ENCODE measurements around the gene NTRK3.

NTRK3 gene

DNA sequence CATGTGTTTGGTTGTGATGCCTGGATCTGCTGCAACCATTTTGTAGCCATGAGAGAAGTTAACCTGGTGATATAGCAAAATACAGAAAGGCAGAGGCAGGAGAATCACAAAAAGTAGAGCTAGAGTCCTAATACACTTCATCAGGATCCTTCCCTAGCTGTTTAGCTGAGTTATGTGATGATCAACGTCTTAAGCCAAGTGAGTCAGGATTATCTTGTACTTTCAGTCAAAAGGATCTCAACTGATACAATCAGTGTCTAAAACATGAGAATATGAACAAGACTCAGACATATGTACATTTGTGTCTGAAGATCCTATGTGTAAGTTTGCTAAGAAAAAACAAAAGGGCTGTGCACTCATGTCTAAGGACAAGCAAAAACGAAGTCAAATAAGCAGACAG is 236.9 kb downstream of the NTRK3 start:
- DNase-seq (ENCODE audit: low spot score): no peak
- Histone ChIP-seq H3K36me3 (ENCODE audit: low read depth) (no peaks in the 10 kb centered on the region), H3K27ac (ENCODE audit: poor library complexity, severe bottlenecking) (no peak overlapping the region), H3K9me3 (ENCODE audit: severe bottlenecking) (no peaks in the 10 kb centered on the region), H3K4me3 (ENCODE audit: severe bottlenecking) (no peak overlapping the region), H3K27me3 (ENCODE audit: insufficient read depth, poor library complexity, severe bottlenecking) (peaks cover 1% of the 10 kb centered on the region), H3K4me1 (ENCODE audit: insufficient read depth, poor library complexity, severe bottlenecking) (no peaks in the 10 kb centered on the region)
- TF ChIP-seq, protein P1, sequence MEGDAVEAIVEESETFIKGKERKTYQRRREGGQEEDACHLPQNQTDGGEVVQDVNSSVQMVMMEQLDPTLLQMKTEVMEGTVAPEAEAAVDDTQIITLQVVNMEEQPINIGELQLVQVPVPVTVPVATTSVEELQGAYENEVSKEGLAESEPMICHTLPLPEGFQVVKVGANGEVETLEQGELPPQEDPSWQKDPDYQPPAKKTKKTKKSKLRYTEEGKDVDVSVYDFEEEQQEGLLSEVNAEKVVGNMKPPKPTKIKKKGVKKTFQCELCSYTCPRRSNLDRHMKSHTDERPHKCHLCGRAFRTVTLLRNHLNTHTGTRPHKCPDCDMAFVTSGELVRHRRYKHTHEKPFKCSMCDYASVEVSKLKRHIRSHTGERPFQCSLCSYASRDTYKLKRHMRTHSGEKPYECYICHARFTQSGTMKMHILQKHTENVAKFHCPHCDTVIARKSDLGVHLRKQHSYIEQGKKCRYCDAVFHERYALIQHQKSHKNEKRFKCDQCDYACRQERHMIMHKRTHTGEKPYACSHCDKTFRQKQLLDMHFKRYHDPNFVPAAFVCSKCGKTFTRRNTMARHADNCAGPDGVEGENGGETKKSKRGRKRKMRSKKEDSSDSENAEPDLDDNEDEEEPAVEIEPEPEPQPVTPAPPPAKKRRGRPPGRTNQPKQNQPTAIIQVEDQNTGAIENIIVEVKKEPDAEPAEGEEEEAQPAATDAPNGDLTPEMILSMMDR (IDR thresholded peaks at IDR 0.05; ENCODE audit: poor library complexity, severe bottlenecking): no peak
- no peak for ATAC-seq (ENCODE audit: low read depth)

DNA sequence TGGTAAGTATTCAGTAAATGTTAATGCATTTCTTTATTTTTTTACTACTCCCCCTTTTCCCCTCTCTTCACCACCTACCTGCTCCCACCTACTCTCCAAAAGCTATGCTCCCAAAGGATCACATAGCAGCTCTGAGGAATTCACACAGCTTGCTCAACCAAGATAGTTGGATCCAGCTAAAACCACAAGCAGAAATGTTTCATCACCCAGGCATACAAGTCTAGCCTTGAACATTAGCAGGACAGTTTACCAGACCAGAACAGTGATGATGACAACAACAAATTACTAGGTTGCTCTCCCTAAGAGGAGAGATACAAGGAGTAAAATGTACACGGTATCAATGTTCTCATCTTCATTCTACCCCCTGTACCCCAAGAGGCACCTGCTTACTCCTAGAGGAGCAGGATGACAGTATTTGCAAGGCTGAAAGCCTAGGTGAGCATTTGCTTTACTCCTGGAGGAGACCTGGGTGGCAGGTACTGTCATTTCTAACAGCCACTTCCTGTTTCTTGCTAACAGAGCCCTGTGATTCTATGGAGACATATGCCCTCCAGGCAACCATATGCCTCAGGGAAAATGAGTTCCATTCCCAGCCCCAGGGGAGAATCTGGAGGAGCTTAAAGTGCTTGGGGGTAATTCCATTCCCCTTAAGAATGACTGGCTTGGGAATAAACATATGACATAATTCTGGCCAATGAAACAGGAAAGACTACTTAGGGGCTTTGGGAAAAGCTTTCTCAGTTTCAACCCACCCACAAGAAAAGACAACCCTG is 237.5 kb downstream of the NTRK3 start:
- Histone ChIP-seq H3K4me1 (ENCODE audit: insufficient read depth, poor library complexity, severe bottlenecking) (no peaks in the 10 kb centered on the region), H3K27me3 (ENCODE audit: insufficient read depth, poor library complexity, severe bottlenecking) (peaks cover 5% of the 10 kb centered on the region), H3K27ac (ENCODE audit: poor library complexity, severe bottlenecking) (no peak overlapping the region), H3K36me3 (ENCODE audit: low read depth) (no peaks in the 10 kb centered on the region), H3K4me3 (ENCODE audit: severe bottlenecking) (no peak overlapping the region), H3K9me3 (ENCODE audit: severe bottlenecking) (no peaks in the 10 kb centered on the region)
- no peak for DNase-seq (ENCODE audit: low spot score)
- peak; percentile 30; the same call in 1 of the 3 replicates for ATAC-seq (ENCODE audit: low read depth)
- TF ChIP-seq, protein P1 (IDR thresholded peaks at IDR 0.05; ENCODE audit: poor library complexity, severe bottlenecking): no peak

DNA sequence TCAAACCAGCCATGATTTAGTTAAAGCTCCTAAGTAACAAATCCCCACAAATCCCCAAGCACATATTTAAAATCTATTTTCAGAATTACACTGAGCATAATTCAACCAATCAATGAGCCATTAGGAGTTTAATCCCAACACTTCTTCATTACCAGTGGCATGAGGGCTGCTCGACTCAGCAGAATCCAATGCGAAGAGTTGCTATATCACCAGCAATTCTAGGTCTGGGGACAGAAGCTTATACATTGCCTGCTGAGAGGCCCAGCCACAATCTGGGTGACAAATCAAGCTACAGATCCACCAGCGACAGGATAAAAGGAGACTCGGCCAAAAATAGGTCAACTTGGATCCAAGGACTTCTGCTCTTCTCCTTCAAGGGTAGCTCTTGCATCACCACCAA is 238.8 kb downstream of the NTRK3 start:
- TF ChIP-seq, protein P1 (IDR thresholded peaks at IDR 0.05; ENCODE audit: poor library complexity, severe bottlenecking): no peak
- DNase-seq (ENCODE audit: low spot score) (no peak), ATAC-seq (ENCODE audit: low read depth) (no peak)
- Histone ChIP-seq H3K27ac (ENCODE audit: poor library complexity, severe bottlenecking) (no peak overlapping the region), H3K4me1 (ENCODE audit: insufficient read depth, poor library complexity, severe bottlenecking) (no peaks in the 10 kb centered on the region), H3K27me3 (ENCODE audit: insufficient read depth, poor library complexity, severe bottlenecking) (peaks cover 5% of the 10 kb centered on the region), H3K4me3 (ENCODE audit: severe bottlenecking) (no peak overlapping the region), H3K36me3 (ENCODE audit: low read depth) (no peaks in the 10 kb centered on the region), H3K9me3 (ENCODE audit: severe bottlenecking) (no peaks in the 10 kb centered on the region)

DNA sequence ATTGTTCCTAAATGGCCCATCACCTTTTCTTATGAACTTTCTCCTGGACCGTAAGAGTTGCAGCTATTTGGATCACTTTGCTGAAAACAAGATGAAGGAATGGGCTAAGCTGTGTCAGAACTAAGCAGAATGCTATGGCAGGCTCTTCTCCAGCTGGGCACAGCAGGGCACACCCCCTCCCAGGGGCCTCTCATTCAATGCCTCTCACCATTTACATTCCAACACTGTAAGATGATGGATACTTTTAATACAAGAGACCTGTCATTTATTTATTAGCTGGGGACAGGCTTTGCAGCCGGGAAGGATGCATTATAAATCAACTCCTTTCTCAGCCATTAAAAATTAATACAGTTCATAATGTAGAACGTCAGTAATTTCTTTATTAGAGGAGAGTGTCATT is 240.1 kb downstream of the NTRK3 start:
- H3K27ac ChIP-seq (ENCODE audit: poor library complexity, severe bottlenecking): no peak overlapping the region
- no peak for DNase-seq (ENCODE audit: low spot score)
- H3K4me3 ChIP-seq (ENCODE audit: severe bottlenecking): no peak overlapping the region
- no peaks in the 10 kb centered on the region for H3K36me3 ChIP-seq (ENCODE audit: low read depth)
- H3K27me3 ChIP-seq (ENCODE audit: insufficient read depth, poor library complexity, severe bottlenecking): peaks cover 10% of the 10 kb centered on the region
- H3K9me3 ChIP-seq (ENCODE audit: severe bottlenecking): no peaks in the 10 kb centered on the region
- H3K4me1 ChIP-seq (ENCODE audit: insufficient read depth, poor library complexity, severe bottlenecking): no peaks in the 10 kb centered on the region
- TF ChIP-seq, protein P1 (IDR thresholded peaks at IDR 0.05; ENCODE audit: poor library complexity, severe bottlenecking): no peak
- ATAC-seq (ENCODE audit: low read depth): no peak

DNA sequence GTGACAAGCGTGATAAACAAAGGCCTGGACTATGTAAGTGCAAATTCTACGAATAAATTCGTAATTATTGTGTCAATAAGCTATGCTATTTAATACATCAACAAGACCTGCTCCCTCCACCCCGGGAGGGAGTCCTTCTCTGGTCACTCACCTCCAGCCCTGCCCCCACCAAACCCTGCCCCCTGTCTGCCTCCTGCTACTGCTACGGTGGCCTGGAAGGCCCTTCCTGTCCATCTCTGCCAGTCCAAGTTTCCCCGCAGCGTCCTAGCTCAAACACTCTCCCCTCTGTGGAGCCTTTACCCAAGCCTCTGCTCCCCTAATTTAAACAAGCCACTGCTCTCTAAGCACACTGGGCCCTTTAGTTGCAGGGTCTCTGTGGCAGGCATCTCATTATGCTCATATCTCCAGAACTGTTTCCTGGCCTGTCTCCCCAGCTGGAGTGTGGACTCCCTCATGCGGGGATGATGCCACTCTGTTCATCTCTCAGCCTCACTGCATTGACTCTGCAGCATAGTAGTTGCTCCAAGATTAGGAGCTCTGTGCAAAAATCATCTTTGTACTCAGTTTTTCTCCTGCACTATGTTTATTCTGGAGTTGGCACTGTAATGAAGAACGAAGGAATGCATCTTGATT is 241.2 kb downstream of the NTRK3 start:
- ATAC-seq (ENCODE audit: low read depth) (no peak), DNase-seq (ENCODE audit: low spot score) (no peak)
- no peaks in the 10 kb centered on the region for H3K9me3 ChIP-seq (ENCODE audit: severe bottlenecking)
- no peaks in the 10 kb centered on the region for H3K36me3 ChIP-seq (ENCODE audit: low read depth)
- TF ChIP-seq, protein P1 (IDR thresholded peaks at IDR 0.05; ENCODE audit: poor library complexity, severe bottlenecking): no peak
- H3K4me1 ChIP-seq (ENCODE audit: insufficient read depth, poor library complexity, severe bottlenecking): no peaks in the 10 kb centered on the region
- H3K4me3 ChIP-seq (ENCODE audit: severe bottlenecking): no peak overlapping the region
- H3K27me3 ChIP-seq (ENCODE audit: insufficient read depth, poor library complexity, severe bottlenecking): peaks cover 10% of the 10 kb centered on the region
- H3K27ac ChIP-seq (ENCODE audit: poor library complexity, severe bottlenecking): no peak overlapping the region

All from RWPE2 (cell line).